Cardiac muscle cell (in vitro differentiated cells and primary cell): ENCODE measurements around the gene TRIML1. TPM values are rescaled to one million over a fixed set of nuclear protein-coding genes. Genes with fewer than 3 reads are reported as not detected.

ENCODE experiments used
- DNase-seq, 2 donors: peaks; one replicate each; pipeline versions ENCODE4 v3.0.0 to v3.0.0-alpha.2; 2010 to 2017; ENCODE audit warnings: low read depth in 1 of 2, low spot score in 1 of 2
- H3K27ac ChIP-seq: fragments of 200-600 bp; sonication (generic); 2 replicates; pipeline ENCODE4 v1.5.1; 2016
- H3K27me3 ChIP-seq: fragments of 200-600 bp; sonication (generic); 2 replicates; pipeline ENCODE4 v1.6.0; 2016; ENCODE audit warnings: control low read depth
- H3K36me3 ChIP-seq: fragments of 200-600 bp; sonication (generic); 2 replicates; pipeline ENCODE4 v1.5.1; 2016; ENCODE audit warnings: control low read depth
- H3K4me1 ChIP-seq: fragments of 200-600 bp; sonication (generic); 2 replicates; pipeline ENCODE4 v1.8.1; 2017; ENCODE audit warnings: low read depth, mild to moderate bottlenecking, mixed run types
- H3K4me3 ChIP-seq: fragments of 200-600 bp; sonication (generic); 2 replicates; pipeline ENCODE4 v1.5.1; 2016; ENCODE audit warnings: mild to moderate bottlenecking
- H3K9me3 ChIP-seq: fragments of 200-600 bp; sonication (generic); 2 replicates; pipeline ENCODE4 v1.5.1; 2017; ENCODE audit warnings: low read depth, mild to moderate bottlenecking, control low read depth
- CTCF ChIP-seq: IDR thresholded peaks from 2 replicates; pipeline ENCODE4 v1.5.1; 2012; ENCODE audit warnings: low read depth, mild to moderate bottlenecking, low read length
- polyA plus RNA-seq: library from polyadenylated mRNA; unstranded; fragments of >200 nt; fragmentation: Nextera tagmentation; extraction: Ambion mirVana; gene quantifications from 2 replicates; pipeline ENCODE4 v1.2.1, GENCODE V29; 2016
- total RNA-seq: library from RNA; depleted of rRNA; stranded (reverse); fragments of >200 nt; gene quantifications from 2 replicates; pipeline ENCODE4 v1.2.3, GENCODE V29; 2016

Gene TRIML1
- total and polyA plus RNA-seq, 2 experiments from 2014 or later: not detected

GRCh38 chr4:188187106-188187505 is 47.9 kb downstream of the TRIML1 start:
- no peak overlapping the region for H3K27ac ChIP-seq
- TF ChIP-seq CTCF: no peak
- DNase-seq: no peak
- no peaks in the 10 kb centered on the region for H3K4me1 ChIP-seq
- no peaks in the 10 kb centered on the region for H3K9me3 ChIP-seq
- H3K4me3 ChIP-seq: no peak overlapping the region
- no peaks in the 10 kb centered on the region for H3K27me3 ChIP-seq
- no peaks in the 10 kb centered on the region for H3K36me3 ChIP-seq

- no peaks in the 10 kb centered on the region for H3K4me1 ChIP-seq
- no peak overlapping the region for H3K27ac ChIP-seq
- no peaks in the 10 kb centered on the region for H3K36me3 ChIP-seq
- no peak overlapping the region for H3K4me3 ChIP-seq
- TF ChIP-seq CTCF: no peak
- no peaks in the 10 kb centered on the region for H3K27me3 ChIP-seq
- DNase-seq: no peak
- H3K9me3 ChIP-seq: no peaks in the 10 kb centered on the region
Observed at GRCh38 chr4:188190461-188190860, 51.2 kb downstream of the TRIML1 start.

- no peaks in the 10 kb centered on the region for H3K36me3 ChIP-seq
- TF ChIP-seq CTCF: no peak
- H3K27me3 ChIP-seq: no peaks in the 10 kb centered on the region
- H3K4me1 ChIP-seq: no peaks in the 10 kb centered on the region
- DNase-seq: no peak
- no peak overlapping the region for H3K27ac ChIP-seq
- no peaks in the 10 kb centered on the region for H3K9me3 ChIP-seq
- H3K4me3 ChIP-seq: no peak overlapping the region
Observed at GRCh38 chr4:188194421-188194820, 55.2 kb downstream of the TRIML1 start.

- no peaks in the 10 kb centered on the region for H3K36me3 ChIP-seq
- DNase-seq: no peak
- H3K4me1 ChIP-seq: no peaks in the 10 kb centered on the region
- H3K27me3 ChIP-seq: no peaks in the 10 kb centered on the region
- no peak for TF ChIP-seq CTCF
- H3K27ac ChIP-seq: no peak overlapping the region
- no peak overlapping the region for H3K4me3 ChIP-seq
- H3K9me3 ChIP-seq: no peaks in the 10 kb centered on the region
Observed at GRCh38 chr4:188195389-188195985, 56.2 kb downstream of the TRIML1 start.

- no peaks in the 10 kb centered on the region for H3K9me3 ChIP-seq
- H3K36me3 ChIP-seq: no peaks in the 10 kb centered on the region
- no peak for TF ChIP-seq CTCF
- H3K27ac ChIP-seq: no peak overlapping the region
- no peaks in the 10 kb centered on the region for H3K27me3 ChIP-seq
- peak in 1 of 2 donors; percentile 19 for DNase-seq
- H3K4me3 ChIP-seq: no peak overlapping the region
- no peaks in the 10 kb centered on the region for H3K4me1 ChIP-seq
Observed at GRCh38 chr4:188196134-188196735, 57.0 kb downstream of the TRIML1 start.

Other genes starting within 250 kb of the TRIML1 start
- 0.11 and 0.12 TPM in 2 replicates for gene ZFP42, start 143.7 kb upstream of the TRIML1 start, total RNA-seq
- 0.07 TPM in 1 of 2 replicates, not detected in the other for gene ZFP42, start 143.7 kb upstream of the TRIML1 start, polyA plus RNA-seq
- not detected in 2 replicates for gene TRIML2, start 29.8 kb upstream of the TRIML1 start, total RNA-seq
- not detected in 2 replicates for gene TRIML2, start 29.8 kb upstream of the TRIML1 start, polyA plus RNA-seq